ENCODE measurements around the gene DYTN. TPM values are rescaled to one million over a fixed set of nuclear protein-coding genes. Genes with fewer than 3 reads are reported as not detected.

Gene DYTN
- total RNA-seq, 2 donors from 2014 or later, result not detected

GRCh38 chr2:206610451-206610850 is 107.7 kb downstream of the DYTN start:
- no peaks in the 10 kb centered on the region for H3K36me3 ChIP-seq
- H3K9me3 ChIP-seq, result no peaks in the 10 kb centered on the region
- H3K27me3 ChIP-seq, result no peaks in the 10 kb centered on the region
- H3K27ac ChIP-seq, result no peak overlapping the region
- no peak overlapping the region for H3K4me3 ChIP-seq
- DNase-seq (ENCODE audit: low spot score), result no peak
- H3K4me1 ChIP-seq, result no peaks in the 10 kb centered on the region
- no peak for TF ChIP-seq CTCF (IDR thresholded peaks at IDR 0.05)

GRCh38 chr2:206603243-206603642 is 115.0 kb downstream of the DYTN start:
- H3K27ac ChIP-seq, result no peak overlapping the region
- no peaks in the 10 kb centered on the region for H3K27me3 ChIP-seq
- no peak overlapping the region for H3K4me3 ChIP-seq
- H3K4me1 ChIP-seq, result no peaks in the 10 kb centered on the region
- TF ChIP-seq CTCF (IDR thresholded peaks at IDR 0.05), result no peak
- H3K36me3 ChIP-seq, result no peaks in the 10 kb centered on the region
- H3K9me3 ChIP-seq, result no peaks in the 10 kb centered on the region
- DNase-seq (ENCODE audit: low spot score), result no peak

Other genes starting within 250 kb of the DYTN start
- gene FAM237A, start 75.9 kb downstream of the DYTN start, total RNA-seq, result not detected
- gene MDH1B, start 46.9 kb upstream of the DYTN start, total RNA-seq, result 1 to 10 TPM in 1 of 2 donors, under 1 TPM in 1; 0.33 to 1.1 TPM
- gene FASTKD2, start 47.2 kb upstream of the DYTN start, total RNA-seq, result 10 to 100 TPM; 22.2 to 45.5 TPM
- not detected for gene CPO, start 221.1 kb upstream of the DYTN start, total RNA-seq

Data from right atrium auricular region (tissue), 2 donors.